ENCODE measurements around the gene FNIP2.
A peak's percentile ranks its signal among the peaks of the same experiment; 100 is the strongest.
"Not testable (repeated sequence)": the region's sequence is repeated elsewhere in the genome, so short reads cannot be mapped to it uniquely, and the experiment has no call there.

Gene FNIP2

GRCh38 chr4:158890294-158890693 lies 121.5 kb downstream of the FNIP2 start:
- TF ChIP-seq CTCF (IDR thresholded peaks at IDR 0.05) = no peak
- no peaks in the 10 kb centered on the region for H3K27me3 ChIP-seq
- H3K4me3 ChIP-seq (ENCODE audit: low read depth in 1 of 2, low read length in 1 of 2) = no peak overlapping the region
- H3K36me3 ChIP-seq = no peaks in the 10 kb centered on the region
- no peak overlapping the region for H3K27ac ChIP-seq
- no peaks in the 10 kb centered on the region for H3K9me3 ChIP-seq
- peaks cover 9 to 13% of the 10 kb centered on the region in 2 experiments for H3K4me1 ChIP-seq (ENCODE audit: control insufficient read depth in 1 of 2, insufficient read depth in 1 of 2, low read depth in 1 of 2, low read length in 1 of 2)

DNA sequence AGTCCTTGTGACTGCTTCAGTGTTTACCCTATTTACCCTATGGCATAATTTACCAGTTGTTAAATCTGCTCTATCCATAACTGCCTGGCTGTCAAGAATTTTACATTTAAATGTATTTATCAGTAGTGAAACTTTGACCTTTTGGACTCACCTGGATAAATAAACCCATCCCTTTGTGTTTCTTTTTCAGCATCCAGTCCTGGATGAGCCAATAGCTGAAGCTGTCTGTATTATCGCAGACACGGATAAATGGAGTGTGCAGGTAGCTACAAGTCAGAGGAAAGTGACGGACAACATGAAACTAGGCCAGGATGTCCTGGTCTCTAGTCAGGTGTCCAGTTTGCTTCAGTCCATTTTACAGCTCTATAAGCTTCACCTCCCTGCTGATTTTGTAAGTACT lies 122.4 kb downstream of the FNIP2 start:
- TF ChIP-seq CTCF (IDR thresholded peaks at IDR 0.05) = no peak
- Histone ChIP-seq H3K36me3 (no peaks in the 10 kb centered on the region), H3K27ac (no peak overlapping the region), H3K9me3 (no peaks in the 10 kb centered on the region), H3K4me1 (ENCODE audit: control insufficient read depth in 1 of 2, insufficient read depth in 1 of 2, low read depth in 1 of 2, low read length in 1 of 2) (peaks cover 12 to 20% of the 10 kb centered on the region in 2 experiments), H3K27me3 (no peaks in the 10 kb centered on the region), H3K4me3 (ENCODE audit: low read depth in 1 of 2, low read length in 1 of 2) (no peak overlapping the region)

GRCh38 chr4:158894826-158895225 lies 126.0 kb downstream of the FNIP2 start:
- Histone ChIP-seq H3K27me3 (no peaks in the 10 kb centered on the region), H3K36me3 (no peaks in the 10 kb centered on the region), H3K27ac (no peak overlapping the region), H3K4me1 (ENCODE audit: control insufficient read depth in 1 of 2, insufficient read depth in 1 of 2, low read depth in 1 of 2, low read length in 1 of 2) (peaks cover 15 to 23% of the 10 kb centered on the region in 2 experiments), H3K9me3 (no peaks in the 10 kb centered on the region), H3K4me3 (ENCODE audit: low read depth in 1 of 2, low read length in 1 of 2) (no peak overlapping the region)
- TF ChIP-seq CTCF (IDR thresholded peaks at IDR 0.05) = no peak

GRCh38 chr4:158895797-158896576 lies 127.2 kb downstream of the FNIP2 start:
- no peak for TF ChIP-seq CTCF (IDR thresholded peaks at IDR 0.05)
- Histone ChIP-seq H3K36me3 (no peaks in the 10 kb centered on the region), H3K4me3 (ENCODE audit: low read depth in 1 of 2, low read length in 1 of 2) (no peak overlapping the region), H3K27me3 (no peaks in the 10 kb centered on the region), H3K9me3 (no peaks in the 10 kb centered on the region), H3K27ac (peak overlapping the region; percentile 82), H3K4me1 (ENCODE audit: control insufficient read depth in 1 of 2, insufficient read depth in 1 of 2, low read depth in 1 of 2, low read length in 1 of 2) (peaks cover 15 to 23% of the 10 kb centered on the region in 2 experiments)

DNA sequence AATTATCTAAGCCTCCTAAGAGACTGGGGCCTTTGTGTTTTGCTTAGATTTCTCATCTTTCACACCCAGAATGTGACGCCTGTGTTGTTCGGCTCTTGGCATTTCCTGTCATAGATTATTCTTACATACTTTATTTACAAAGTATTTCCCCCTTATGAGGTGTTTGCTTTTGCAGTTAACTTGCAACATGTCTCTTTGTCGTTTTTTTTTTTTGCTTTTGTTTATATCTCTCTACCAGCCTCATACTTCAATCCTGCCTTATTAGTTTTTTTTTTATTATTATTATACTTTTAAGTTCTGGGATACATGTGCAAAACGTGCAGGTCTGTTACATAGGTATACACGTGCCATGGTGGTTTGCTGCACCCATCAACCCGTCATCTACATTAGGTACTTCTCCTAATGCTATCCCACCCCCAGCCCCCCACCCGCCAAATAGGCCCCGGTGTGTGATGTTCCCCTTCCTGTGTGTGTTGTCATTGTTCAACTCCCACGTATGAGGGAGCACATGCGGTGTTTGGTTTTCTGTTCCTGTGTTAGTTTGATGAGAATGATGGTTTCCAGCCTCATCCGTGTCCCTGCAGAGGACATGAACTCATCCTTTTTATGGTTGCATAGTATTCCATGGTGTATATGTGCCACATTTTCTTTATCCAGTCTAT lies 127.9 kb downstream of the FNIP2 start:
- not testable (repeated sequence) for H3K36me3 ChIP-seq; H3K27me3 ChIP-seq; H3K9me3 ChIP-seq; H3K4me3 ChIP-seq (ENCODE audit: low read depth in 1 of 2, low read length in 1 of 2)
- Histone ChIP-seq H3K27ac (peak overlapping the region; percentile 82), H3K4me1 (ENCODE audit: control insufficient read depth in 1 of 2, insufficient read depth in 1 of 2, low read depth in 1 of 2, low read length in 1 of 2) (peaks cover 15 to 23% of the 10 kb centered on the region in 2 experiments)

- H3K4me3 ChIP-seq (ENCODE audit: low read depth in 1 of 2, low read length in 1 of 2); H3K9me3 ChIP-seq; H3K27ac ChIP-seq; H3K36me3 ChIP-seq; H3K27me3 ChIP-seq: not testable (repeated sequence)
- peaks cover 29 to 41% of the 10 kb centered on the region in 2 experiments for H3K4me1 ChIP-seq (ENCODE audit: control insufficient read depth in 1 of 2, insufficient read depth in 1 of 2, low read depth in 1 of 2, low read length in 1 of 2)
These were observed 131.6 kb downstream of the FNIP2 start for GRCh38 chr4:158900408-158900807.

Measured in neutrophil (primary cell).